ENCODE data around the gene EVPL.

DNA sequence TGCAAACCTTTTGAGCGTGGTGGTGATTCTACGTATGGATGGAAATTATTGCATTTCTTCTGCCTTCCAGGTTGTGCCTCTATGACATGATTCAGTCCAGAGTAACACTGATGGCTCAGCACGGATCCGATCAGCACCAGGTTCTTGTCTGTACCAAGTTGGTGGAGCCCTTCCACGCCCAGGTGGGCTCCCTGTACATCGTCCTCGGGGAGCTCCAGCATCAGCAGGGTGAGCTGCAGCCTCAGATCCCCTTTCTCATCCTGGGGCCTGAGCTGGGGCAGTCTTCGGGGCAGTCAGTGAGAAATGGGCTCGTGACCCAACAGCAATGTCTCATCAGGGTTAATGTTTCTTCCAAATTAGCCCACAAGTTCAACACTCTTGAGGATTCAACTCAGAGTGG, 35.7 kb downstream of the EVPL start:
- TF ChIP-seq EZH2 (IDR thresholded peaks at IDR 0.05): no peak
- no peak for TF ChIP-seq POLR2AphosphoS5 (IDR thresholded peaks at IDR 0.05; ENCODE audit: borderline replicate concordance, low read depth, low read length)

Data from SK-N-MC (cell line).